A549 (cell line): ENCODE results near the gene CDC45.

Experiments used
- CTCF ChIP-seq: fragments of >200 bp; sonication (Bioruptor Twin); formaldehyde crosslinking; IDR thresholded peaks from 3 replicates; pipeline ENCODE4 v1.5.1; 2016
- EP300 ChIP-seq, 2 experiments: fragments of >200 bp; sonication (Bioruptor Twin); formaldehyde crosslinking; IDR thresholded peaks; 2 replicates in 1 of 2; 3 replicates in 1 of 2; pipeline ENCODE4 v1.6.1; 2016 to 2017
- HMGXB4 ChIP-seq: fragments of 250-450 bp; sonication (Bioruptor Pico); IDR thresholded peaks from 2 replicates; pipeline ENCODE4 v1.5.0; 2021; ENCODE audit warnings: mild to moderate bottlenecking, moderate library complexity, borderline replicate concordance
- JUN ChIP-seq, 2 experiments: fragments of >200 bp; sonication (Bioruptor Twin); formaldehyde crosslinking; IDR thresholded peaks; 2 replicates in 1 of 2; 3 replicates in 1 of 2; pipeline ENCODE4 v1.6.1; 2016 to 2017
- JUNB ChIP-seq: fragments of >200 bp; sonication (Bioruptor Twin); formaldehyde crosslinking; IDR thresholded peaks from 2 replicates; pipeline ENCODE4 v1.6.1; 2016
- PBX3 ChIP-seq: IDR thresholded peaks from 2 replicates; pipeline ENCODE4 v1.6.1; 2012
- POLR2A ChIP-seq: IDR thresholded peaks from 2 replicates; pipeline ENCODE4 v1.6.1; 2012; ENCODE audit warnings: mild to moderate bottlenecking, low read length
- REST ChIP-seq: fragments of 200-600 bp; sonication (generic); IDR thresholded peaks from 2 replicates; pipeline ENCODE4 v1.6.1; 2016; ENCODE audit warnings: antibody characterized with exemption, mild to moderate bottlenecking, moderate library complexity
- RFX5 ChIP-seq: fragments of 450-650 bp; IDR thresholded peaks from 2 replicates; pipeline ENCODE4 v1.7.1; 2014; ENCODE audit warnings: antibody characterized with exemption, mild to moderate bottlenecking, moderate library complexity
- RNF2 ChIP-seq: fragments of 200-600 bp; sonication (generic); IDR thresholded peaks from 2 replicates; pipeline ENCODE4 v1.6.1; 2016; ENCODE audit warnings: low read depth, mild to moderate bottlenecking, antibody characterized with exemption, moderate library complexity, borderline replicate concordance

GRCh38 chr22:19478045-19478900 lies 1.4 kb upstream of the CDC45 start:
- TF ChIP-seq RFX5 (no peak), CTCF (no peak), REST (no peak), RNF2 (no peak), HMGXB4 (CRISPR knock-in tag) (no peak), EP300 (IDR thresholded peaks at IDR 0.05) (no peak), JUNB (no peak), PBX3 (no peak), JUN (IDR thresholded peaks at IDR 0.05) (no peak), POLR2A (no peak)
